Activated CD4-positive, alpha-beta T cell treated with anti-CD3 and anti-CD28 coated beads for 36 hours (primary cell): Measurements from ENCODE around the gene FAM171A1. TPM values are rescaled to one million over a fixed set of nuclear protein-coding genes. Genes with fewer than 3 reads are reported as not detected.

Experiments
- ATAC-seq: fragments of 200-7000 bp; cut with Tn5 transposase; one replicate; pipeline ENCODE4 v1.10.0; 2021; ENCODE audit warnings: mild to moderate bottlenecking, moderate library complexity
- CTCF ChIA-PET: fragments of 350-600 bp; sonication (Branson Sonifier 250); formaldehyde crosslinking; loops from one replicate; lab custom pipeline; 2021; ENCODE audit warnings: antibody characterized with exemption; lab: Charles Lee
- POLR2A ChIA-PET: fragments of 350-600 bp; sonication (Branson Sonifier 250); formaldehyde crosslinking; loops from one replicate; lab custom pipeline; 2021; ENCODE audit warnings: antibody characterized with exemption, inconsistent platforms; lab: Charles Lee
- DNase-seq: peaks from one replicate; pipeline ENCODE4 v3.0.0-alpha.2; 2020
- H3K27ac Mint-ChIP-seq: one replicate; pipeline ENCODE4 v1.8.0; 2021; ENCODE audit warnings: mixed read lengths
- H3K27me3 Mint-ChIP-seq: one replicate; pipeline ENCODE4 v1.8.0; 2021; ENCODE audit warnings: mixed read lengths
- H3K36me3 Mint-ChIP-seq: one replicate; pipeline ENCODE4 v1.8.0; 2021; ENCODE audit warnings: low read depth, mixed read lengths
- H3K4me1 Mint-ChIP-seq: one replicate; pipeline ENCODE4 v1.8.0; 2021; ENCODE audit warnings: mixed read lengths
- H3K4me3 Mint-ChIP-seq: one replicate; pipeline ENCODE4 v1.8.0; 2021; ENCODE audit warnings: mild to moderate bottlenecking, moderate library complexity, mixed read lengths
- H3K9me3 Mint-ChIP-seq: one replicate; pipeline ENCODE4 v1.8.0; 2021; ENCODE audit warnings: low read depth, mixed read lengths
- intact Hi-C, 2 experiments: fragments of 100-400 bp; cut with DNase I in 1 of 2; cut with micrococcal nuclease in 1 of 2; formaldehyde crosslinking; loops; one replicate each; pipeline versions ENCODE4 v1.14.2 to v1.15.1; 2022 to 2024; cut with DNase I, micrococcal nuclease
- total RNA-seq, 2 experiments: library from RNA; stranded (reverse); gene quantifications; one replicate each; pipeline ENCODE4 v1.2.3, GENCODE V29; 2021

The FAM171A1 gene
- total RNA-seq, 2 experiments from 2014 or later, result 4.1 to 5.8 TPM

- H3K9me3 Mint-ChIP-seq, result no peaks in the 10 kb centered on the region
- no peak overlapping the region for H3K27ac Mint-ChIP-seq
- no peak for DNase-seq
- intact Hi-C loops, result no loop called here
- H3K36me3 Mint-ChIP-seq, result no peaks in the 10 kb centered on the region
- peaks cover 2% of the 10 kb centered on the region for H3K4me1 Mint-ChIP-seq
- no peak overlapping the region for H3K4me3 Mint-ChIP-seq
- ChIA-PET POLR2A (interaction anchor here (0.6 kb wide), 1 partner anchor 444 kb away, joined by 3 read pairs; no protein-coding TSS in a partner anchor), CTCF (interaction anchor here (0.6 to 1.6 kb wide), 4 partner anchors 16 to 48 kb away, joined by 3 to 4 read pairs (median 4); no protein-coding TSS in a partner anchor)
- H3K27me3 Mint-ChIP-seq, result no peaks in the 10 kb centered on the region
- no peak for ATAC-seq
Observed at GRCh38 chr10:15232279-15232678, 138.8 kb downstream of the FAM171A1 start.

GRCh38 chr10:15231426-15231825, 139.7 kb downstream of the FAM171A1 start:
- H3K27me3 Mint-ChIP-seq, result no peaks in the 10 kb centered on the region
- intact Hi-C loops, result no loop called here
- H3K27ac Mint-ChIP-seq, result no peak overlapping the region
- CTCF ChIA-PET, result interaction anchor here (1.6 kb wide), 2 partner anchors 16 to 87 kb away, joined by 3 read pairs; no protein-coding TSS in a partner anchor
- POLR2A ChIA-PET, result no interaction called here
- no peaks in the 10 kb centered on the region for H3K9me3 Mint-ChIP-seq
- no peak overlapping the region for H3K4me3 Mint-ChIP-seq
- ATAC-seq, result no peak
- no peaks in the 10 kb centered on the region for H3K36me3 Mint-ChIP-seq
- H3K4me1 Mint-ChIP-seq, result no peaks in the 10 kb centered on the region
- DNase-seq, result no peak

GRCh38 chr10:15230257-15230656, 140.8 kb downstream of the FAM171A1 start:
- ATAC-seq (no peak), DNase-seq (no peak)
- H3K9me3 Mint-ChIP-seq, result no peaks in the 10 kb centered on the region
- H3K27me3 Mint-ChIP-seq, result no peaks in the 10 kb centered on the region
- intact Hi-C loops, result no loop called here
- no peaks in the 10 kb centered on the region for H3K4me1 Mint-ChIP-seq
- no peaks in the 10 kb centered on the region for H3K36me3 Mint-ChIP-seq
- POLR2A ChIA-PET, result no interaction called here
- CTCF ChIA-PET, result interaction anchor here (0.9 to 1.6 kb wide), 4 partner anchors 21 to 85 kb away, joined by 3 read pairs; no protein-coding TSS in a partner anchor
- no peak overlapping the region for H3K4me3 Mint-ChIP-seq
- H3K27ac Mint-ChIP-seq, result no peak overlapping the region

GRCh38 chr10:15229268-15229667, 141.8 kb downstream of the FAM171A1 start:
- POLR2A ChIA-PET, result no interaction called here
- intact Hi-C loops, result no loop called here

GRCh38 chr10:15228426-15228825, 142.7 kb downstream of the FAM171A1 start:
- DNase-seq (no peak), ATAC-seq (no peak)
- POLR2A ChIA-PET, result no interaction called here
- no peak overlapping the region for H3K27ac Mint-ChIP-seq
- intact Hi-C loops, result no loop called here
- H3K4me1 Mint-ChIP-seq, result no peaks in the 10 kb centered on the region
- no peak overlapping the region for H3K4me3 Mint-ChIP-seq
- CTCF ChIA-PET, result no interaction called here
- no peaks in the 10 kb centered on the region for H3K27me3 Mint-ChIP-seq
- no peaks in the 10 kb centered on the region for H3K9me3 Mint-ChIP-seq
- H3K36me3 Mint-ChIP-seq, result peaks cover 6% of the 10 kb centered on the region

More at GRCh38 chr10:15229268-15229667, 141.8 kb downstream of the FAM171A1 start:
- peaks cover 6% of the 10 kb centered on the region for H3K36me3 Mint-ChIP-seq
- CTCF ChIA-PET, result no interaction called here
- no peaks in the 10 kb centered on the region for H3K27me3 Mint-ChIP-seq
- no peaks in the 10 kb centered on the region for H3K4me1 Mint-ChIP-seq
- no peaks in the 10 kb centered on the region for H3K9me3 Mint-ChIP-seq
- ATAC-seq, result no peak
- no peak overlapping the region for H3K4me3 Mint-ChIP-seq
- DNase-seq, result no peak
- H3K27ac Mint-ChIP-seq, result no peak overlapping the region

- H3K36me3 Mint-ChIP-seq, result peaks cover 6% of the 10 kb centered on the region
- no peak overlapping the region for H3K27ac Mint-ChIP-seq
- intact Hi-C loops, result no loop called here
- no peaks in the 10 kb centered on the region for H3K4me1 Mint-ChIP-seq
- ATAC-seq, result no peak
- H3K4me3 Mint-ChIP-seq, result no peak overlapping the region
- CTCF ChIA-PET, result no interaction called here
- no peak for DNase-seq
- no peaks in the 10 kb centered on the region for H3K9me3 Mint-ChIP-seq
- no peaks in the 10 kb centered on the region for H3K27me3 Mint-ChIP-seq
- POLR2A ChIA-PET, result no interaction called here
Observed at GRCh38 chr10:15227611-15228372, 143.3 kb downstream of the FAM171A1 start.

GRCh38 chr10:15225511-15225910, 145.6 kb downstream of the FAM171A1 start:
- peaks cover 6% of the 10 kb centered on the region for H3K36me3 Mint-ChIP-seq
- ChIA-PET CTCF (no interaction called here), POLR2A (no interaction called here)
- intact Hi-C loops, result no loop called here
- DNase-seq (no peak), ATAC-seq (no peak)
- no peaks in the 10 kb centered on the region for H3K9me3 Mint-ChIP-seq
- H3K4me3 Mint-ChIP-seq, result no peak overlapping the region
- H3K4me1 Mint-ChIP-seq, result no peaks in the 10 kb centered on the region
- no peak overlapping the region for H3K27ac Mint-ChIP-seq
- H3K27me3 Mint-ChIP-seq, result no peaks in the 10 kb centered on the region

- DNase-seq (no peak), ATAC-seq (no peak)
- Mint-ChIP-seq H3K27ac (no peak overlapping the region), H3K4me1 (no peaks in the 10 kb centered on the region), H3K9me3 (no peaks in the 10 kb centered on the region), H3K4me3 (no peak overlapping the region), H3K27me3 (no peaks in the 10 kb centered on the region), H3K36me3 (peaks cover 6% of the 10 kb centered on the region)
- intact Hi-C loops, result no loop called here
- ChIA-PET CTCF (interaction anchor here (0.6 kb wide), 1 partner anchor 166 kb away, joined by 3 read pairs; no protein-coding TSS in a partner anchor), POLR2A (no interaction called here)
Observed at GRCh38 chr10:15224948-15225347, 146.1 kb downstream of the FAM171A1 start.

GRCh38 chr10:15223174-15223573, 147.9 kb downstream of the FAM171A1 start:
- POLR2A ChIA-PET, result no interaction called here

GRCh38 chr10:15222511-15222910, 148.6 kb downstream of the FAM171A1 start:
- no peak for ATAC-seq
- no peak overlapping the region for H3K27ac Mint-ChIP-seq
- H3K4me1 Mint-ChIP-seq, result no peaks in the 10 kb centered on the region
- DNase-seq, result no peak
- no peak overlapping the region for H3K4me3 Mint-ChIP-seq
- intact Hi-C loops, result no loop called here
- no peaks in the 10 kb centered on the region for H3K9me3 Mint-ChIP-seq
- ChIA-PET CTCF (interaction anchor here (0.6 kb wide), 1 partner anchor 119 kb away, joined by 3 read pairs; no protein-coding TSS in a partner anchor), POLR2A (no interaction called here)
- peaks cover 6% of the 10 kb centered on the region for H3K36me3 Mint-ChIP-seq
- no peaks in the 10 kb centered on the region for H3K27me3 Mint-ChIP-seq

More at GRCh38 chr10:15223174-15223573, 147.9 kb downstream of the FAM171A1 start:
- CTCF ChIA-PET, result interaction anchor here (0.6 kb wide), 1 partner anchor 250 kb away, joined by 3 read pairs; no protein-coding TSS in a partner anchor
- ATAC-seq (no peak), DNase-seq (no peak)
- intact Hi-C loops, result no loop called here
- H3K36me3 Mint-ChIP-seq, result peaks cover 6% of the 10 kb centered on the region
- H3K4me3 Mint-ChIP-seq, result no peak overlapping the region
- H3K4me1 Mint-ChIP-seq, result no peaks in the 10 kb centered on the region
- H3K27me3 Mint-ChIP-seq, result no peaks in the 10 kb centered on the region
- no peaks in the 10 kb centered on the region for H3K9me3 Mint-ChIP-seq
- H3K27ac Mint-ChIP-seq, result no peak overlapping the region

GRCh38 chr10:15220445-15220844, 150.6 kb downstream of the FAM171A1 start:
- no peaks in the 10 kb centered on the region for H3K27me3 Mint-ChIP-seq
- no peak for ATAC-seq
- no peak for DNase-seq
- no peaks in the 10 kb centered on the region for H3K4me1 Mint-ChIP-seq
- H3K36me3 Mint-ChIP-seq, result peaks cover 6% of the 10 kb centered on the region
- no peak overlapping the region for H3K27ac Mint-ChIP-seq
- H3K9me3 Mint-ChIP-seq, result no peaks in the 10 kb centered on the region
- intact Hi-C loops, result no loop called here
- no peak overlapping the region for H3K4me3 Mint-ChIP-seq
- CTCF ChIA-PET, result interaction anchor here (1.2 kb wide), 1 partner anchor 10 kb away, joined by 3 read pairs; no protein-coding TSS in a partner anchor
- POLR2A ChIA-PET, result no interaction called here

GRCh38 chr10:15216700-15217099, 154.4 kb downstream of the FAM171A1 start:
- ChIA-PET CTCF (interaction anchor here (1.2 kb wide), 1 partner anchor 51 kb away, joined by 3 read pairs; no protein-coding TSS in a partner anchor), POLR2A (no interaction called here)
- Mint-ChIP-seq H3K36me3 (peaks cover 9% of the 10 kb centered on the region), H3K4me3 (no peak overlapping the region), H3K9me3 (no peaks in the 10 kb centered on the region), H3K27ac (no peak overlapping the region), H3K27me3 (no peaks in the 10 kb centered on the region), H3K4me1 (peaks cover under 1% of the 10 kb centered on the region)
- intact Hi-C loops, result no loop called here
- ATAC-seq, result no peak
- DNase-seq, result no peak
